Measurements from ENCODE around the gene ZNF579. TPM values are rescaled to one million over a fixed set of nuclear protein-coding genes. Genes with fewer than 3 reads are reported as not detected.

The ZNF579 gene
- total and polyA plus RNA-seq, 2 of the 13 experiments (the other 11 are each of a cell fraction or from before 2014, with no cell fraction given) = 2.1 to 2.9 TPM

DNA sequence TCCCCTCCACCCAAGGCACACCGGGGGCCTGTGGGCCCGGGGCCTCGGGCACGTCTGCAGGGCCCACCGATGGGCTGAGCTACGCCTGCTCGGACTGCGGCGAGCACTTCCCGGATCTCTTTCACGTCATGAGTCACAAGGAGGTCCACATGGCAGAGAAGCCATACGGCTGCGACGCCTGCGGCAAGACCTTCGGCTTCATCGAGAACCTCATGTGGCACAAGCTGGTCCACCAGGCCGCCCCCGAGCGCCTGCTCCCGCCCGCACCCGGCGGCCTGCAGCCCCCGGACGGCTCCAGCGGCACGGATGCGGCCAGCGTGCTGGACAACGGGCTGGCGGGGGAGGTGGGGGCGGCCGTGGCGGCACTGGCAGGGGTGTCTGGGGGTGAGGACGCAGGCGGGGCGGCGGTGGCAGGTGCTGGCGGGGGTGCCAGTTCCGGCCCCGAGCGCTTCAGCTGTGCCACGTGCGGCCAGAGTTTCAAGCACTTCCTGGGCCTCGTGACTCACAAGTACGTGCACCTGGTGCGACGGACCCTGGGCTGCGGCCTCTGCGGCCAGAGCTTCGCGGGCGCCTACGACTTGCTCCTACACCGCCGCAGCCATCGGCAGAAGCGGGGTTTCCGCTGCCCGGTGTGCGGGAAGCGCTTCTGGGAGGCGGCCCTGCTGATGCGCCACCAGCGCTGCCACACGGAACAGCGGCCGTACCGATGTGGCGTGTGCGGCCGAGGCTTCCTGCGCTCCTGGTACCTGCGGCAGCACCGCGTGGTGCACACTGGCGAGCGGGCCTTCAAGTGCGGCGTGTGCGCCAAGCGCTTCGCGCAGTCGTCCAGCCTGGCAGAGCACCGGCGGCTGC lies 35.1 kb upstream of the ZNF579 start:
- FAIRE-seq = no peak
- CTCF ChIA-PET (ENCODE audit: low intra/inter-chr PET ratio, low total read pairs) = no interaction called here
- BruUV-seq (replicated peaks) = no TSS peak
- Histone ChIP-seq H3K9me3 (ENCODE audit: low read length) (no peaks in the 10 kb centered on the region), H3K27me3 (ENCODE audit: control insufficient read depth in 1 of 2, insufficient read depth in 2 of 2, low read length in 2 of 2) (no peaks in the 10 kb centered on the region), H3K4me3 (replicated peaks in 1 of 3; ENCODE audit: insufficient read depth in 1 of 3, low read depth in 2 of 3, low read length in 3 of 3) (no peak overlapping the region), H3K27ac (ENCODE audit: extremely low read length, insufficient read depth, low read length) (no peak overlapping the region), H2AFZ (ENCODE audit: low read length) (no peak overlapping the region), H3K79me2 (ENCODE audit: insufficient read depth, low read length) (no peaks in the 10 kb centered on the region), H3K9ac (ENCODE audit: insufficient read depth, low read depth, low read length) (no peak overlapping the region), H3K36me3 (replicated peaks in 1 of 2; ENCODE audit: control insufficient read depth in 1 of 2, insufficient read depth in 2 of 2, low read length in 2 of 2) (peaks cover 2% of the 10 kb centered on the region in 2 experiments; a peak in 1 of 5 replicates), H4K20me1 (ENCODE audit: insufficient read depth, low read length) (no peaks in the 10 kb centered on the region), H3K4me2 (ENCODE audit: low read depth, low read length) (no peak overlapping the region), H3K4me1 (ENCODE audit: insufficient read depth, low read length) (peaks cover 8% of the 10 kb centered on the region)
- DNase-seq (ENCODE audit: low spot score) = no peak
- POLR2A ChIA-PET = no interaction called here
- ATAC-seq = no peak
- intact Hi-C loops (cut with micrococcal nuclease; ENCODE audit: unreplicated experiment) (no loop called here), in situ Hi-C loops (cut with HindIII; ENCODE audit: extremely low pct_ligation_motif_present, low pct_unique_long_range_greater_than_20kb) (no loop called here)
- WGBS (ENCODE audit: low lambda C conversion rate) = 97% methylated on average over 38 of the region's 88 CpGs
- TF ChIP-seq, protein P1, sequence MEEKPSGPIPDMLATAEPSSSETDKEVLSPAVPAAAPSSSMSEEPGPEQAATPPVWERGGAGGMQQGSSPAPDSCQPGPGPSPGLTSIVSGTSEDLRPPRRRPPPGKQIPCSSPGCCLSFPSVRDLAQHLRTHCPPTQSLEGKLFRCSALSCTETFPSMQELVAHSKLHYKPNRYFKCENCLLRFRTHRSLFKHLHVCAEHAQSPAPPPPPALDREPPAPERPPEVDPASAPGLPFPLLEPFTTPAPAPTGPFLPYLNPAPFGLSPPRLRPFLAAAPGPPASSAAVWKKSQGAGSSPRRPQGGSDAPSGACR (CRISPR knock-in tag; IDR thresholded peaks at IDR 0.05) = no peak
- TF ChIP-seq RARA (CRISPR knock-in tag; IDR thresholded peaks at IDR 0.05) = no peak
- TF ChIP-seq, protein P2, sequence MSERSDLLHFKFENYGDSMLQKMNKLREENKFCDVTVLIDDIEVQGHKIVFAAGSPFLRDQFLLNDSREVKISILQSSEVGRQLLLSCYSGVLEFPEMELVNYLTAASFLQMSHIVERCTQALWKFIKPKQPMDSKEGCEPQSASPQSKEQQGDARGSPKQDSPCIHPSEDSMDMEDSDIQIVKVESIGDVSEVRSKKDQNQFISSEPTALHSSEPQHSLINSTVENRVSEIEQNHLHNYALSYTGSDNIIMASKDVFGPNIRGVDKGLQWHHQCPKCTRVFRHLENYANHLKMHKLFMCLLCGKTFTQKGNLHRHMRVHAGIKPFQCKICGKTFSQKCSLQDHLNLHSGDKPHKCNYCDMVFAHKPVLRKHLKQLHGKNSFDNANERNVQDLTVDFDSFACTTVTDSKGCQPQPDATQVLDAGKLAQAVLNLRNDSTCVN (CRISPR knock-in tag; IDR thresholded peaks at IDR 0.05; ENCODE audit: borderline replicate concordance) = no peak
- no peak for TF ChIP-seq NR2F6 (IDR thresholded peaks at IDR 0.05)
- no peak for TF ChIP-seq NR2F6 (CRISPR knock-in tag; IDR thresholded peaks at IDR 0.05)
- TF ChIP-seq ZNF674 (CRISPR knock-in tag; IDR thresholded peaks at IDR 0.05; ENCODE audit: low read depth) = no peak
- TF ChIP-seq GATA4 (IDR thresholded peaks at IDR 0.05; ENCODE audit: borderline replicate concordance, low read depth) = no peak
- TF ChIP-seq HMG20B (CRISPR knock-in tag; conservative IDR thresholded peaks at IDR 0.05) = no peak
- no peak for TF ChIP-seq SIN3A (IDR thresholded peaks at IDR 0.05; ENCODE audit: borderline replicate concordance, low read depth, low read length)
- TF ChIP-seq ZBTB38 (CRISPR knock-in tag; IDR thresholded peaks at IDR 0.05) = no peak
- TF ChIP-seq, protein P3, sequence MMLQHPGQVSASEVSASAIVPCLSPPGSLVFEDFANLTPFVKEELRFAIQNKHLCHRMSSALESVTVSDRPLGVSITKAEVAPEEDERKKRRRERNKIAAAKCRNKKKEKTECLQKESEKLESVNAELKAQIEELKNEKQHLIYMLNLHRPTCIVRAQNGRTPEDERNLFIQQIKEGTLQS (CRISPR knock-in tag; IDR thresholded peaks at IDR 0.05) = no peak
- TF ChIP-seq ISL2 (CRISPR knock-in tag; IDR thresholded peaks at IDR 0.05) = no peak
- TF ChIP-seq, protein P4, sequence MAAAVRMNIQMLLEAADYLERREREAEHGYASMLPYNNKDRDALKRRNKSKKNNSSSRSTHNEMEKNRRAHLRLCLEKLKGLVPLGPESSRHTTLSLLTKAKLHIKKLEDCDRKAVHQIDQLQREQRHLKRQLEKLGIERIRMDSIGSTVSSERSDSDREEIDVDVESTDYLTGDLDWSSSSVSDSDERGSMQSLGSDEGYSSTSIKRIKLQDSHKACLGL (CRISPR knock-in tag; IDR thresholded peaks at IDR 0.05) = no peak
- TF ChIP-seq HNRNPK (IDR thresholded peaks at IDR 0.05; ENCODE audit: low read depth, low read length, poor library complexity, severe bottlenecking) = no peak
- TF ChIP-seq, protein P5, sequence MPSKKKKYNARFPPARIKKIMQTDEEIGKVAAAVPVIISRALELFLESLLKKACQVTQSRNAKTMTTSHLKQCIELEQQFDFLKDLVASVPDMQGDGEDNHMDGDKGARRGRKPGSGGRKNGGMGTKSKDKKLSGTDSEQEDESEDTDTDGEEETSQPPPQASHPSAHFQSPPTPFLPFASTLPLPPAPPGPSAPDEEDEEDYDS (CRISPR knock-in tag; IDR thresholded peaks at IDR 0.05) = no peak
- TF ChIP-seq RCOR2 (CRISPR knock-in tag; IDR thresholded peaks at IDR 0.05) = no peak
- TF ChIP-seq ZNF550 (CRISPR knock-in tag; IDR thresholded peaks at IDR 0.05; ENCODE audit: borderline replicate concordance) = no peak
- no peak for TF ChIP-seq HDAC2 (CRISPR knock-in tag; IDR thresholded peaks at IDR 0.05)
- TF ChIP-seq REXO4 (CRISPR knock-in tag; IDR thresholded peaks at IDR 0.05; ENCODE audit: borderline replicate concordance) = no peak
- TF ChIP-seq, protein P6, sequence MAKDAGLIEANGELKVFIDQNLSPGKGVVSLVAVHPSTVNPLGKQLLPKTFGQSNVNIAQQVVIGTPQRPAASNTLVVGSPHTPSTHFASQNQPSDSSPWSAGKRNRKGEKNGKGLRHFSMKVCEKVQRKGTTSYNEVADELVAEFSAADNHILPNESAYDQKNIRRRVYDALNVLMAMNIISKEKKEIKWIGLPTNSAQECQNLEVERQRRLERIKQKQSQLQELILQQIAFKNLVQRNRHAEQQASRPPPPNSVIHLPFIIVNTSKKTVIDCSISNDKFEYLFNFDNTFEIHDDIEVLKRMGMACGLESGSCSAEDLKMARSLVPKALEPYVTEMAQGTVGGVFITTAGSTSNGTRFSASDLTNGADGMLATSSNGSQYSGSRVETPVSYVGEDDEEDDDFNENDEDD (CRISPR knock-in tag; IDR thresholded peaks at IDR 0.05; ENCODE audit: borderline replicate concordance) = no peak
